Neuron (in vitro differentiated cells): ENCODE results near the gene PDE1C.

Source experiments
- H2AFZ ChIP-seq: one replicate; pipeline ENCODE4 v1.6.1; 2013; ENCODE audit warnings: low read depth, mild to moderate bottlenecking, inconsistent platforms, low read length, moderate library complexity
- H3K27me3 ChIP-seq: one replicate; pipeline ENCODE4 v1.6.1; 2013; ENCODE audit warnings: low read length; ENCODE audit not compliant: insufficient read depth
- H3K36me3 ChIP-seq: one replicate; pipeline ENCODE4 v1.6.1; 2013; ENCODE audit warnings: low read length; ENCODE audit not compliant: insufficient read depth
- H3K4me1 ChIP-seq: one replicate; pipeline ENCODE4 v1.6.1; 2013; ENCODE audit warnings: low read length; ENCODE audit not compliant: insufficient read depth
- H3K4me3 ChIP-seq: 2 replicates; pipeline ENCODE4 v1.5.1; 2013; ENCODE audit warnings: mild to moderate bottlenecking, low read length, moderate library complexity
- H3K9me3 ChIP-seq: one replicate; pipeline ENCODE4 v1.6.1; 2013; ENCODE audit warnings: low read length

The PDE1C gene

DNA sequence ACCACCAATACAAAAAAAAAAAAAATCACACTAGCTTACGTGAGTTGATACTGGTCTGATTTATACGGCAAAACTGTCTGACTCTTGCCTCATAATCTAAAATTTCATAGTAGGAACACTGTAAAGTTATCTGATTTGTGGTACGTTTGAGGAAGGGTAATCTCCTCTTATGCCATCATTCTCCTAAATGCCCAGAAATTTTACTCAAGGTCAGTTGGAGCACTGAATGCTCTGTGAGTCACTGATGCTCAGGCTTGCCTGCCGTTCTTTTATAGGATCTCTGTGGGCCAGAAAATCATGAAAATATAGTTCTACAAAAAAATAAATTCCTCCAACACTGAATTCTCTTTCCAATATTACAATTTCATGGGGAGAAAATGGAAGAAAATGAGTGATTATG lies 135.7 kb downstream of the PDE1C start:
- H2AFZ ChIP-seq, result no peak overlapping the region
- peaks cover 6% of the 10 kb centered on the region for H3K4me1 ChIP-seq
- no peak overlapping the region for H3K4me3 ChIP-seq
- H3K27me3 ChIP-seq, result no peaks in the 10 kb centered on the region
- no peaks in the 10 kb centered on the region for H3K36me3 ChIP-seq
- H3K9me3 ChIP-seq, result no peaks in the 10 kb centered on the region

DNA sequence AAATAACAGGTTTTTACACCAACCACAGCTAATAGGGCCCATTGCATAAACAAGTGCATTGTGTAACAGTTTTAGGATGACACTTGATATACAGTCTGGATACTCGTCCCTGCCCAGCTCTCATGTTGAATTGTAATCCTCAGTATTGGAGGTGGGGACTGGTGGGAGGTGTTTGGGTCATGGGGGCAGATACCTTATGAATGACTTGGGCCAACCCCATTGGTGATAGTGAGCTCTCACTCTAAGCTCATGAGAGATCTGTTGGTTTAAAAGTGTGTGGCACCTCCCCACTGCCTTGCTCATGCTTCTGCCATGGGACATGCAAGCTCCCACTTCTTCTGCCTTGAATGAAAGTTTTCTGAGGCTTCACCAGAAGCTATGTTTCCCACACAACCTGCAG lies 136.7 kb downstream of the PDE1C start:
- H3K36me3 ChIP-seq, result no peaks in the 10 kb centered on the region
- H3K4me3 ChIP-seq, result no peak overlapping the region
- H2AFZ ChIP-seq, result no peak overlapping the region
- peaks cover 6% of the 10 kb centered on the region for H3K4me1 ChIP-seq
- H3K27me3 ChIP-seq, result no peaks in the 10 kb centered on the region
- no peaks in the 10 kb centered on the region for H3K9me3 ChIP-seq

DNA sequence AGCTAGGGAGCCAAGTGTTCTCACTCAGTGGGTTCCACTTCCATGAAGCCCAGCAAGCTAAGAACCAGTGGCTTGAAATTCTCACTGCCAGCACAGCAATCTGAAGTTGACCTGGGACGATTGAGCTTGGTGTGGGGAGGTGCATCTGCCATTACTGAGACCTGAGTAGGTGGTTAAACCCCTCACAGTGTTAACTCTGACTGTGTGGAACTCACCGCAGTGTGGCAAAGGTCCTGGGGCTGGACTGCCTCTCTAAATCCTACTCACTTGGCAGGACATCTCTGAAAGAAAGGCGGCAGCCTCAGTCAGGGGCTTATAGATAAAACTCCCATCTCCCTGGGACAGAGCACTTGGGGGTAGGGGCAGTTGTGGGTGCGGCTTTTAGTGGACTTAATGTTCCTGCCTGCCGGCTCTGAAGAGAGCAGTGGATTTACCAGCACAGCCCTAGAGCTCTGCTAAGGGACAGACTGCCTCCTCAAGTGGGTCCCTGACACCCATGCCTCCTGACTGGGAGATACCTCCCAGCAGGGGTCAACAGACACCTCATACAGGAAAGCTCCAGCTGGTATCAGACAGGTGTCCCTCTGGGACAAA lies 143.1 kb downstream of the PDE1C start:
- no peaks in the 10 kb centered on the region for H3K9me3 ChIP-seq
- no peaks in the 10 kb centered on the region for H3K4me1 ChIP-seq
- H3K27me3 ChIP-seq, result no peaks in the 10 kb centered on the region
- H3K4me3 ChIP-seq, result no peak overlapping the region
- no peak overlapping the region for H2AFZ ChIP-seq
- no peaks in the 10 kb centered on the region for H3K36me3 ChIP-seq

DNA sequence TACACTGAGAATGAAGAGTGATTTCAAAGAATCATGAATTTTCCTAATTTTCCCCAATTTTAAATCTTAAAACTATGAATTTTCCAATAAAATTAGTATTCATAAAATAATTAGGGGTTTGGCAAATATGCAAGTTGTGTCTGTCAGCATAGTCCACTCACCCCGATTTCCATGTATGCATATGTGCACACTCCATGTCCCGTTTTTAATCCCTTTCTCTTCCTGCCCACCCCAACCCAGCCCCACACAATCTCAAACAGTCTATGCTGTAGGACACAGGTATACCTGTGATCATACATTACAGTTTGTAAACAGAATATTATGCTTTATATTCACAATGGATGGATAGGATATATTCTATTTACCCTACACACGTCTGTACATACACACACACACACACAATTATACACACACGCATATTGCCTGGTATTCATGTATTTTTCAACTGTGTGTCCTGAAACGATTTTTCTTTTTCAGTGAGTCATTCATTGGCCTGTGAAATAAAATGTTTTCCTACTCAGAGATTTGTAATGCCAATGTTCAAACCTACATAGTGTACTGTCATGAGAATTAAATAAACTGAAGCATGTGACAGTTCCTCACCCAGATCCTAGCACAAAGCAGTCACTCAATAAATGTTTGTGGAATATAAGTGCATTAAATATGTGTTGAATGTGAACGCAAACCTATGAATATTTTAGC lies 144.3 kb downstream of the PDE1C start:
- no peaks in the 10 kb centered on the region for H3K27me3 ChIP-seq
- H3K9me3 ChIP-seq, result no peaks in the 10 kb centered on the region
- no peak overlapping the region for H3K4me3 ChIP-seq
- H2AFZ ChIP-seq, result no peak overlapping the region
- H3K4me1 ChIP-seq, result no peaks in the 10 kb centered on the region
- no peaks in the 10 kb centered on the region for H3K36me3 ChIP-seq

DNA sequence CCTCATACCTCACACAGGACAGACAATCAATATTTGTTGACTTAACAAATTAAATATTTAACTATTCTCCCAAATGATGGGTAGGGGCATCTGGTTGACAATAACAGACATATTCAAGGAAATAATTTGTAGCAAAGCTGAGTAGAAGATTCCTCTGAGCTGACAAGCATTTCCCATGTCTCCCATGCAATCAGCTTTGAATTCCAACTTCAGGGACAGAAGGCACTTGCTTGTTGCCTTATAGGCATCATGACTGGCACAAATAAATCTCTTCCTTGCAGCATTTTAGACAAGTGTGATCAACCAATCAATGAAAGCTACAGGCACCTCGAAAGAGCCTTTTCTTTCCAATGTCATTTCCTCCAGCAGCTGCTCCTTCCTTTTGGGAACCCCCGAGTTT lies 146.0 kb downstream of the PDE1C start:
- Histone ChIP-seq H2AFZ (no peak overlapping the region), H3K36me3 (no peaks in the 10 kb centered on the region), H3K27me3 (no peaks in the 10 kb centered on the region), H3K9me3 (no peaks in the 10 kb centered on the region), H3K4me3 (no peak overlapping the region), H3K4me1 (no peaks in the 10 kb centered on the region)

DNA sequence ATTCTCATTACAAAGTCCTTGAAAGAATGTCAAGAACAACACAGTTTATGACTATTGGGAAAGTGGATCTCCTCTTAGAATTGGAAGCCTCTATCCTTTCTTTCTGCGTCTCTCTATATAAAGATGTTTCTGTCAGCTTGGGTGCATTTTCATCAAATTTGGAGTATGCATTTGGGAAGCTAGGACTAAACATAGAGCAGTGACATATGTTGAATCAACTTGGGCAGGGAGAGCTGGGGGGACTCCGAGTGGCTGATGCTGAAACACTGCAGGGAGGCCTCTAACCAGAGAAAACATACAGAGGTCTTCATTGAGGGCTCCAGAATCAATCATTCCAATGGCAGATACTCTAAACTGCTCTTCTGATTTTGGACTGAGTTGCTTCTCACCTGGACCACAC lies 147.4 kb downstream of the PDE1C start:
- Histone ChIP-seq H3K4me3 (no peak overlapping the region), H3K36me3 (no peaks in the 10 kb centered on the region), H3K9me3 (no peaks in the 10 kb centered on the region), H3K27me3 (no peaks in the 10 kb centered on the region), H2AFZ (no peak overlapping the region), H3K4me1 (no peaks in the 10 kb centered on the region)

DNA sequence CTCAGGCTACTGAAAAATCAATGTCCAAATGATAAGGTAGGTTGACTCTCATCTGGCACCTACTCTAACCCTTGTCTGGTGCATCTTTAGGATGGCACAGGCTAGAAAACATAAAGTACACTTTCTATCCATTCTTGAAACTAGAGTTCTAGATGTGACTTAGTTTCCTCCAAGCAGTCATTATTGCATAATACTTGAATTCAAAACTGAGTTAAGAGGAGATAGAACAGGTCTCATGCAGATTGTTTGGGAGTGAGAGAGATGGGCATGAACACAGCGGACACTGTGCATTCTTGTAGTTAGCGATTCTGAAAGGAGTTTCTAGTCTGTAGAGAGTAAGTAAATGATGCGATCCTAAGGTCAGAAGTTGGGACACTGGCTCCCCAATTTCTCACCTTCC lies 149.2 kb downstream of the PDE1C start:
- no peaks in the 10 kb centered on the region for H3K27me3 ChIP-seq
- H3K4me1 ChIP-seq, result no peaks in the 10 kb centered on the region
- H3K9me3 ChIP-seq, result no peaks in the 10 kb centered on the region
- H3K36me3 ChIP-seq, result no peaks in the 10 kb centered on the region
- no peak overlapping the region for H2AFZ ChIP-seq
- no peak overlapping the region for H3K4me3 ChIP-seq

DNA sequence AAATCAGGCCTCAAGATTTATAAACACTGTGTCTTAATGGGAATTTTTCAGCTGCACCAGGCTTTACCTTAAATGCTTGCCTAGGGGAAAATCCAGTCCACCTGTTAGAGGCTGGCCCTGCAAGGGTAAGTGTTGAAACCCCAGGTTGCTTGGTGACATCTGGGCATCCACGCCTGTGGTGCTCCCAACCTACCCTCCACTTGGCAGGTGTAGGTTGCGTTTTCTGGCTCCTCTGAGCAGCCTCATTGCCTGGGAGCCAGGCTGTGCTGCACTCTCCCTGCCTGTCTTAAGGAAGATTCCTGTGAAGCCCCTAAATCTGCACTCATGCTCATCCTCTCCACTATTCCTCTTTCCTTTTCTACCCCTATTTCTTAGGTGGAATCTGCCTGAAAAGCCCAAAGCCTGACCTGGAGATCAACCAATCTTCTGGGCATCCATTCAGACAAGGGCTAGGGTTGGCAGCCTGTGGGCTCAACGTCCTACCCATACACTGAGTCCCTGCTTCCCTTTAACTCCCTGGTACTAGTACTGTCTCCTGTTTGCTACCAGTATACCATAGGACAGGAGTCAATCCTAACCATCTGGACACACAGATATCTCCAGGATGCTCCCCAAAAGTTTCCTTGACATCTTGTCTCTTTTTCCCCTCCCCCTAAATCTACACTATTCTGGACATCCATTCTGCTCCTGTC lies 150.4 kb downstream of the PDE1C start:
- no peaks in the 10 kb centered on the region for H3K4me1 ChIP-seq
- no peak overlapping the region for H2AFZ ChIP-seq
- no peaks in the 10 kb centered on the region for H3K27me3 ChIP-seq
- no peaks in the 10 kb centered on the region for H3K36me3 ChIP-seq
- H3K4me3 ChIP-seq, result no peak overlapping the region
- H3K9me3 ChIP-seq, result no peaks in the 10 kb centered on the region

DNA sequence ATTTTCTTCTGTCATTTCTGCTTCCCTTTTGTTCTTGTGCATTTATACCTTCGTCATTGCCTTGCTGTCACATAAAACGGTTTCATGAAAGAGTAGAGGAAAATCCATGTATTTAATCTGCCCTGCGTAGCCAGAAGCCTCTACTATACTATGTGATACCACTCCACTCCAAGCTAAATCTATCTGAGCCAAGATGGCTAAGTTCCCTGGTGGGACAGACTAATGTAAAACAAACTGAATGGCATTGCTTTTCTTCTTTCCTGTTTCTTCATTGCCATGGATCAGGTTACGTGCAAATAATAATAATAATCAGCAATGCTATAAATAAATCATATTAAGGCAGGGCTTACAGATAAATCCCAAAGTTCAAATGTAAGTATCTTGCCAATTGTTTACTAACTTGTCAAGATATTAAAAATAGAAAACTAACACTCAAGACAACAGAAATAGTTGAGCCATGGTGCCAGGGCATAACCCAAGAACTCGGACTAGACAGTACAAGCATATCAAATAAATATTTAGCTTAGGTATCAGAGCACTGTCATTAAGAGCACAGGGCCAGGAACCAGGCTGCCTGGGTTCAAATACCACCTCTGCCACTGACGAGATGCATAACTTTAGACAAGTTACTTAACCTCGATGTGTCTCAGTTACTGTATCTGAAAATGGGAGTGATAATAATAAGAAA lies 151.4 kb downstream of the PDE1C start:
- no peaks in the 10 kb centered on the region for H3K4me1 ChIP-seq
- H2AFZ ChIP-seq, result no peak overlapping the region
- H3K9me3 ChIP-seq, result no peaks in the 10 kb centered on the region
- no peak overlapping the region for H3K4me3 ChIP-seq
- no peaks in the 10 kb centered on the region for H3K27me3 ChIP-seq
- no peaks in the 10 kb centered on the region for H3K36me3 ChIP-seq

DNA sequence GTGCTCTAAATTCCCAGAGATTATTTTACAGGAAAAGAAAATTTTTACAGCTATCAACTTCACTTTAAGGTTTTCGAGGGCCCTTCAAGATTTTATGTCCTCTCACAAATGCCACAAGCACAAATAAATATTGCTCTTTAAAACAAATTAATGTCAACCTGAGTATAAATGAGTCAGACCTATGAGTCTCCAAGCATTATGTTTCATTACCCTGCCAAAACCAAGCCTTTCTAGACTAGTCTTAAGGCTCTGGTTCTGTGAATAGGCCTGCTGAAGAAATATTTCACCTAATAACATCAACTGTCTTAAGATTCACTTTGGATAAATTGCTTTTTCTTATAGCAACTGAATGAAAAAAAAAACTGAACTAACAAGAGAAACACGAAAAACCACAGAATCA lies 153.0 kb downstream of the PDE1C start:
- no peaks in the 10 kb centered on the region for H3K9me3 ChIP-seq
- H3K27me3 ChIP-seq, result no peaks in the 10 kb centered on the region
- H3K36me3 ChIP-seq, result no peaks in the 10 kb centered on the region
- H2AFZ ChIP-seq, result no peak overlapping the region
- H3K4me3 ChIP-seq, result no peak overlapping the region
- H3K4me1 ChIP-seq, result no peaks in the 10 kb centered on the region

DNA sequence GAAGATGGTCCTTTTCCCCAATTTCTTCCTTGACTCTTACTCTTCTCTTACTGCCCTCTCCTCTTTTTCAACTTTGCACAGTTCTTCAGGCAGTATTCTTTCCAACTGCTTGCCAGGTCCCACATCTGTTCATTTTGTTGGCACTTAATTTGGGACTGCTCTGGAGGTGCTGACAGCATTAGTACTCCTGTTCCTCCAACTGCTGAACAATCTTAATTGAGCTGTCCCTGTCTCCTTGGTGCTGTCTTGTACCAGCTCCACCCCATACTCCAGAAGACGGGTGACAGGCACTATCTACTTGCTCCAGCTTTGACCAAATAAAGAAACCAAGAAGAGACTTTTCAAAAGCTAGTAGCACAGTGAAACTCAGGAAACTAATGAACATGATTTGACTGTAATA lies 160.0 kb downstream of the PDE1C start:
- no peak overlapping the region for H2AFZ ChIP-seq
- no peaks in the 10 kb centered on the region for H3K9me3 ChIP-seq
- H3K4me1 ChIP-seq, result no peaks in the 10 kb centered on the region
- H3K27me3 ChIP-seq, result no peaks in the 10 kb centered on the region
- no peaks in the 10 kb centered on the region for H3K36me3 ChIP-seq
- no peak overlapping the region for H3K4me3 ChIP-seq

DNA sequence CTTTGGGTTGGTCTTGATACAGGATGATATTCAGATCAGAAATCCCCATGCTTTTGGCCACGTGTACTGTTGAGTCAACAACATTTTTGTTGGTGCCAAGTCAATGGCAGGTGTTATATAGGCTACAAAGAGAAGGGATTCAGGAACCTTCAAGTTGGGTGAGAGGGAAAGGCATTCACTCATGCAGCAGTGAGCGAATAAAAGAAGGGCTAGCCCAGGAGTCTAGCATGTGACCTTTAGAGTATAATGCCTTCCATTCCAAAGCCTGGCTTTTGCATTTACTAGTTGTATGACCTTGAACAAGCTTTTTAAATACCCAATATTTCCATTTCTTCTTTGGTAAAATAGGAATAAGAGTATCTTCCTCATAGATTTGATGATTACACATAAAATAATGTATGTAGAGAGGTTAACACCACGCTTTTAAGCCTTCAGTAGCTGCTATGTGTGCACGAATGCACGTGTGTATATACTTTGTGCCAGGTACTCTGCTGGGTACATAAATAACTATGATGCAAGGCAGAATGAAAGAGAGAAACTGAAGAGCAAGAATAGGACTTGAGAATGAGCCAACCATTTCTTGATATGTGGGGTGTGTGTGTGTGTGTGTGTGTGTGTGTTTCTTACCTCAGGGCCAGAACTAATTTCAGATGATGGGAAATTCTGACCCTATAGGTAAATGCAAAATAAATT lies 163.6 kb downstream of the PDE1C start:
- no peaks in the 10 kb centered on the region for H3K4me1 ChIP-seq
- H2AFZ ChIP-seq, result no peak overlapping the region
- no peak overlapping the region for H3K4me3 ChIP-seq
- no peaks in the 10 kb centered on the region for H3K36me3 ChIP-seq
- H3K9me3 ChIP-seq, result no peaks in the 10 kb centered on the region
- no peaks in the 10 kb centered on the region for H3K27me3 ChIP-seq

DNA sequence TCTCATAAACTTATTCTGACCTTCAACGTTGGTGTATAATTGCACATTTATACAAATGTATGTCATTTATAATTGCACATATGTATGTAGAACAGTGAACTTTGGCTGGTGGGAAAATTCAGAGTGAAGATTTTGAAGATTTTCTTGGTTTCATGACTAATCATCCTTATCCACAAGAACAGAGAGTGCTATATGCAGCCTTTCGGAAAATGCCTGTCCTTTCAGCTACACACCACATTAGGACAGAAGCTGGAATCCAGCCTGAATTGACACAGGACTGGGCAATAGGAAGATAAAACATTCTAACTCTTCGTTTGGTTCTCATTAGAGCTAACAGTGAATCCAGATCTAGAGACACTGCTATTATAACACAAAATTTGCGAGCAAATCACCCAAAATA lies 166.2 kb downstream of the PDE1C start:
- no peaks in the 10 kb centered on the region for H3K27me3 ChIP-seq
- H3K4me1 ChIP-seq, result no peaks in the 10 kb centered on the region

More for the DNA sequence above, 166.2 kb downstream of the PDE1C start:
- no peaks in the 10 kb centered on the region for H3K9me3 ChIP-seq
- no peak overlapping the region for H3K4me3 ChIP-seq
- no peak overlapping the region for H2AFZ ChIP-seq
- no peaks in the 10 kb centered on the region for H3K36me3 ChIP-seq
